SK-N-SH treated with all-trans-retinoic acid at 6 μM for 48 hours (cell line): ENCODE data around the gene PPP1R26.

Experiments
- PATZ1 ChIP-seq: fragments of 250-450 bp; sonication (Bioruptor Pico); IDR thresholded peaks from 2 replicates; pipeline ENCODE4 v1.8.0; 2020; ENCODE audit warnings: mild to moderate bottlenecking, moderate library complexity, borderline replicate concordance
- ZC3H10 ChIP-seq: fragments of 250-450 bp; sonication (Bioruptor Pico); IDR thresholded peaks from 2 replicates; pipeline ENCODE4 v1.5.1; 2021; ENCODE audit warnings: mild to moderate bottlenecking, moderate library complexity
- ZFP30 ChIP-seq: fragments of 450-650 bp; formaldehyde crosslinking; IDR thresholded peaks from 2 replicates; pipeline ENCODE4 v1.5.0; 2022; ENCODE audit warnings: mild to moderate bottlenecking, moderate library complexity
- TF ChIP-seq, protein P1 (sequence below): fragments of 250-450 bp; sonication (Bioruptor Pico); IDR thresholded peaks from 2 replicates; pipeline ENCODE4 v1.5.1; 2020; ENCODE audit warnings: low read depth, mild to moderate bottlenecking, moderate library complexity

DNA sequence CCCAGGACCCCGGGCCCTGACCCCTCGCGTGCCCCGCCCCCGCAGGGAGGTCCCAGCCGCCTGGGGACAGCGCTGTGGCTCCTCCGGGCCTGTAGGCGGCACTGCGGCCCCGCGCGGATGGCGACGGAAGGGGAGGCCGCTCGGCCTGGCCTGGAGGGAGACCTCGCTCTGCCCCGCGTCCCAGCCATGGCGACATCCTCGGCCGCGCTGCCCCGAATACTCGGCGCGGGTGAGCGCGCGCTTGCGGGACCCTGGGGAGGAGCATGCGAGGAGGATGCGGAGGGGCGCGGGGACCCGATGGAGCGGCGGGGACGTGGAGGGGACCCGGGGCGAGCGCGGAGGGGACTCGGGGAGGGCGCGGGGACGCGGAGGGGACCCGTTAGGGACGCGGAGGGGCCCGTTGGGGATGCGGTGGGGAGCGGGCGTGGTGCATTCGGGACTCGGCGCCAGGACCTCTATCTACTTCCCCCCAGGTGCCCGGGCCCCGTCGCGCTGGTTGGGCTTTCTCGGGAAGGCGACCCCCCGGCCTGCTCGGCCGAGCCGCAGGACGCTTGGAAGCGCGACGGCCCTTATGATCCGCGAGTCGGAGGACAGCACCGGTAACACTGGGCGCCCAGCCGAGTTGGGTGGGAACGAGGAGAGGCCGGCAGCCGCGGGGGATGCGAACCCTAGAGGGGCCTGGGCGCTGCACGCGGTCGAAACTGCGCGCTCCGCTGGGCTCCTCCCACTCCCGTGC is 21.1 kb downstream of the PPP1R26 start, which contains the start of gene MRPS2:
- no peak for TF ChIP-seq ZC3H10 (CRISPR knock-in tag)
- no peak for TF ChIP-seq ZFP30 (CRISPR knock-in tag)
- no peak for TF ChIP-seq PATZ1 (CRISPR knock-in tag)
- TF ChIP-seq, protein P1, sequence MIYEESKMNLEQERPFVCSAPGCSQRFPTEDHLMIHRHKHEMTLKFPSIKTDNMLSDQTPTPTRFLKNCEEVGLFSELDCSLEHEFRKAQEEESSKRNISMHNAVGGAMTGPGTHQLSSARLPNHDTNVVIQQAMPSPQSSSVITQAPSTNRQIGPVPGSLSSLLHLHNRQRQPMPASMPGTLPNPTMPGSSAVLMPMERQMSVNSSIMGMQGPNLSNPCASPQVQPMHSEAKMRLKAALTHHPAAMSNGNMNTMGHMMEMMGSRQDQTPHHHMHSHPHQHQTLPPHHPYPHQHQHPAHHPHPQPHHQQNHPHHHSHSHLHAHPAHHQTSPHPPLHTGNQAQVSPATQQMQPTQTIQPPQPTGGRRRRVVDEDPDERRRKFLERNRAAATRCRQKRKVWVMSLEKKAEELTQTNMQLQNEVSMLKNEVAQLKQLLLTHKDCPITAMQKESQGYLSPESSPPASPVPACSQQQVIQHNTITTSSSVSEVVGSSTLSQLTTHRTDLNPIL (CRISPR knock-in tag): no peak
